Measurements from ENCODE around the gene TEX11. TPM values are rescaled to one million over a fixed set of nuclear protein-coding genes. Genes with fewer than 3 reads are reported as not detected.

The TEX11 gene
- total RNA-seq, 2 experiments from 2014 or later, result not detected

DNA sequence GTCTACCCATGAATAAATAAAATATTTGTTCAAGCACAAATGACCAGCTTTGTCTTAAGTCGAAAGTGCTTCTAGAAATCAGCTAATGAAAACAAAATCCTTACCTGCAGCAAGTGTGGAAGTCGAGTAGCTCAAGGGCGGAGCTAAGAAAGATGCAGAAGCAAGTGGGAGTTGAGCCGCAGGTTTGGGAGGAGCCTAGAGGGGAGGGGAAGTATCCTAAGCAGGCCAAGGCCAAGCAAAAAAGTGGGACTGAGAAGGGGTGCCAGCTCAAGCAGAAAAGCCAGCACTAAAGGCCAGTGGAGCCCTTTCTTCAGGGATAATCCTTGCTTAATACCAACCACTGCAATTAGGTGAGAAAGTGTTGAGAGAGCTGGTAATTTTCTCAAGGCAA, 403.1 kb downstream of the TEX11 start:
- no peaks in the 10 kb centered on the region for H3K27me3 Mint-ChIP-seq
- no peaks in the 10 kb centered on the region for H3K9me3 Mint-ChIP-seq
- intact Hi-C loops (cut with micrococcal nuclease), result loop anchor here (2.0 to 5.0 kb wide), 2 partner anchors 47 to 51 kb away; no protein-coding TSS in a partner anchor
- H3K36me3 Mint-ChIP-seq, result no peaks in the 10 kb centered on the region
- H3K4me1 Mint-ChIP-seq (ENCODE audit: low read depth), result peaks cover 37% of the 10 kb centered on the region
- H3K27ac Mint-ChIP-seq, result peak overlapping the region; percentile 69
- CTCF ChIA-PET, result interaction anchor here (0.8 to 1.2 kb wide), 4 partner anchors 49 to 159 kb away, joined by 3 to 4 read pairs (median 3); no protein-coding TSS in a partner anchor
- no peak for DNase-seq
- POLR2A ChIA-PET, result interaction anchor here (1.3 kb wide), 1 partner anchor 49 kb away, joined by 4 read pairs; no protein-coding TSS in a partner anchor
- no peak overlapping the region for H3K4me3 Mint-ChIP-seq

DNA sequence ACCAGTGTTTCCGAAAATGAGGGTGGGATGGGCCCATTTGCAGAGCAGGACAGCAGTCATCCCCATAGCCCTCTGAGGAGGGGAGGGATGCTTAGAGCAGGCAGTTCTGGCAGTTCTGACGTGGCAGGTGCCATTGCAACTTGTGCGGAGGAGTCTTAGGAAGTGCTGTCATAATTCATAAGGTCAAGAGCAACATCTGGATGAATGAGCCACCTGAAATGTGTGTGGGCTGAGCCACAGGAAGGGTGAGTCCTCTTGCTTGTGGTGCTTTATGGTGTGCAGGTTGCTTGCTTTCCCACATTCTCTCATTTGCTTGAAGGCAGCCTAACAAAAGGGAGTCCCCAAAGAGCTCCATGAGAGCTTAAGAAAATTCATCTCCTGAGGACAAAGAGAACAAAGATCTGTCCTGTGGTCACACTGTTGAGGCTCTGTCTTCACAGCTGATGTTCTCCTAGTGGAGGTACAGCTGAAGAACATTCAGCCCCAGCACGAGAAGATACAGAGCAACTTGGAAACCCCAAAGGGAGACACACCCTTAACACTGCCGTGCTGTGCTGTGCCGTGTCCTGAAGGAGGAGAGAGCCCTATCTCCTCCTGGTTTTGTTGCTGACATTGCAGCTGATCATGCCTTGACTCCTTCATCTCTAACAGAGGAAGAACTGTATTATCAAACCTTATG, 403.6 kb downstream of the TEX11 start:
- intact Hi-C loops (cut with micrococcal nuclease), result loop anchor here (2.0 to 5.0 kb wide), 2 partner anchors 47 to 50 kb away; no protein-coding TSS in a partner anchor
- no peaks in the 10 kb centered on the region for H3K36me3 Mint-ChIP-seq
- ChIA-PET POLR2A (interaction anchor here (1.3 kb wide), 1 partner anchor 48 kb away, joined by 4 read pairs; no protein-coding TSS in a partner anchor), CTCF (interaction anchor here (0.8 to 1.2 kb wide), 3 partner anchors 49 to 89 kb away, joined by 3 to 4 read pairs (median 3); no protein-coding TSS in a partner anchor)
- H3K27me3 Mint-ChIP-seq, result no peaks in the 10 kb centered on the region
- no peaks in the 10 kb centered on the region for H3K9me3 Mint-ChIP-seq
- peaks cover 37% of the 10 kb centered on the region for H3K4me1 Mint-ChIP-seq (ENCODE audit: low read depth)
- H3K27ac Mint-ChIP-seq, result peak overlapping the region; percentile 69
- peak; percentile 77 for DNase-seq
- peak overlapping the region; percentile 12 for H3K4me3 Mint-ChIP-seq

GRCh38 chrX:70500826-70501225, 407.7 kb downstream of the TEX11 start:
- Mint-ChIP-seq H3K9me3 (no peaks in the 10 kb centered on the region), H3K4me3 (no peak overlapping the region), H3K27ac (no peak overlapping the region), H3K4me1 (ENCODE audit: low read depth) (peaks cover 21% of the 10 kb centered on the region), H3K36me3 (peaks cover 3% of the 10 kb centered on the region), H3K27me3 (no peaks in the 10 kb centered on the region)
- POLR2A ChIA-PET, result no interaction called here
- CTCF ChIA-PET, result no interaction called here
- DNase-seq, result no peak
- intact Hi-C loops (cut with micrococcal nuclease), result no loop called here

DNA sequence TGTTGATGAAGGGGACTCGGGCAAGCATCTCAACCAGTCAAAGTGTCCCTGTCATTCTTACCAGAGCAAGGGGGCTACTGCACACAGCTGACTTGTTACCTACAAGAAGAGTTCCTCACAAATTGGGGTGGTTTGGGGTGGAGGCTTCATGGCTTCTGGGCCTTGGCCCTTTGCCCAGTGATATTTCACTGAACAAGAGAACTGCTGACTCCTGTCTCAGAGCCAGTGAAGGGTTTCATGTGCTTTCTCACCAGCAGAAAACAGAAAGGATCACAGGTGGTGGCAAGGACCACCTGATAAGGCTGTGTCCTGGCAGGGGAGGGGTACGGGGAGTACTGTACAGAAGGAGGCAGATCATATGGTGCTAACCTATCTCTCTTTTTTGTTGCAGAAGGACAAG, 410.4 kb downstream of the TEX11 start:
- DNase-seq, result no peak
- Mint-ChIP-seq H3K27ac (peak overlapping the region; percentile 28), H3K27me3 (no peaks in the 10 kb centered on the region), H3K4me1 (ENCODE audit: low read depth) (peaks cover 6% of the 10 kb centered on the region), H3K36me3 (peaks cover 7% of the 10 kb centered on the region), H3K4me3 (no peak overlapping the region), H3K9me3 (no peaks in the 10 kb centered on the region)
- intact Hi-C loops (cut with micrococcal nuclease), result no loop called here
- POLR2A ChIA-PET, result no interaction called here
- CTCF ChIA-PET, result no interaction called here

GRCh38 chrX:70497026-70497425, 411.5 kb downstream of the TEX11 start:
- Mint-ChIP-seq H3K27me3 (no peaks in the 10 kb centered on the region), H3K4me1 (ENCODE audit: low read depth) (peaks cover 8% of the 10 kb centered on the region), H3K4me3 (no peak overlapping the region), H3K36me3 (peaks cover 12% of the 10 kb centered on the region), H3K27ac (no peak overlapping the region), H3K9me3 (no peaks in the 10 kb centered on the region)
- POLR2A ChIA-PET, result no interaction called here
- no peak for DNase-seq
- CTCF ChIA-PET, result no interaction called here
- intact Hi-C loops (cut with micrococcal nuclease), result no loop called here

DNA sequence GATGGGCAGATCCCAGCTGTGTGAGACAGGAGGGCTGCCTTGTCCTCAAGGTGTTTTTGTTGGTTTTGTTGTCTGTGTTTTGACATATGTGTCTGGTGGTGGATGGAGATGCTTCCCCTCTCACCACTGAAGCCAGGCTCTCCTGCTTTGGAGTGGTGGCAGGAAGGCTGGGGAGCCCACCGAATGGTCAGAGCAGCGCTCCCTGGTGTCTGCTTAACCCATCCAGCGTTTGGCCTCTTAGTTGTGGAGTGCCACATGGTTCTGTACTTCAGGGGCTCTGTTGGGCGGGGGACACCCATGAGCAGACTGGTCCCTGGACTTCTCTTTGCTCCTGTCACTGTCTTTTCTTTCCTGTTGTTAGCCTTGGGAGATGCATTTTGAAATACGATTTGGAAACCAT, 412.0 kb downstream of the TEX11 start:
- Mint-ChIP-seq H3K9me3 (no peaks in the 10 kb centered on the region), H3K36me3 (peaks cover 14% of the 10 kb centered on the region), H3K27ac (no peak overlapping the region), H3K4me1 (ENCODE audit: low read depth) (peaks cover 8% of the 10 kb centered on the region), H3K4me3 (no peak overlapping the region), H3K27me3 (no peaks in the 10 kb centered on the region)
- no peak for DNase-seq
- POLR2A ChIA-PET, result no interaction called here
- intact Hi-C loops (cut with micrococcal nuclease), result no loop called here
- CTCF ChIA-PET, result interaction anchor here (0.5 kb wide), 1 partner anchor 29 kb away, joined by 3 read pairs; no protein-coding TSS in a partner anchor

DNA sequence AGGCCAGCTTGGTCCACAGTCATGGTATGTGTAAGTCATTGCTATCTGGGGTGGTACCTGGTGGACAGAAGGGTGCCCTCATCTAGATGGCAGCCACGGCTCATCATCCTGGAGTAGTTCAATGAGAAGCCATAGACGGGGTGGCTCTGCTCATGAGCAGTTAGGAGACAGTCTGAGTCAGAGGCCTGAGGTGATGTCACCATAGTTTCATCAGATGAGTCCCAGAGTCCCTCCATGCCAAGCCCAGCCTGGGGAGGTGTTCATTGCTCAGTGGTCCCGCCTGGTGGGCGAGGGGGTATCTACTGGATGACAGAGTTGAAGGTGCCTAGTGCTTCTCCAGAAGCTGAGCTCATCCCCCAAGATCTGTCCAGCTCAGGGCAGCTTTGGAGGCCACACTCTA, 414.1 kb downstream of the TEX11 start:
- H3K27ac Mint-ChIP-seq, result no peak overlapping the region
- intact Hi-C loops (cut with micrococcal nuclease), result no loop called here
- H3K27me3 Mint-ChIP-seq, result no peaks in the 10 kb centered on the region
- POLR2A ChIA-PET, result no interaction called here
- peaks cover 8% of the 10 kb centered on the region for H3K4me1 Mint-ChIP-seq (ENCODE audit: low read depth)
- peak; percentile 13 for DNase-seq
- CTCF ChIA-PET, result no interaction called here
- no peak overlapping the region for H3K4me3 Mint-ChIP-seq
- no peaks in the 10 kb centered on the region for H3K9me3 Mint-ChIP-seq
- peaks cover 20% of the 10 kb centered on the region for H3K36me3 Mint-ChIP-seq

GRCh38 chrX:70488856-70489255, 419.7 kb downstream of the TEX11 start:
- CTCF ChIA-PET, result no interaction called here
- POLR2A ChIA-PET, result no interaction called here
- H3K27me3 Mint-ChIP-seq, result no peaks in the 10 kb centered on the region
- no peak for DNase-seq
- H3K36me3 Mint-ChIP-seq, result peaks cover 14% of the 10 kb centered on the region
- H3K4me3 Mint-ChIP-seq, result no peak overlapping the region
- intact Hi-C loops (cut with micrococcal nuclease), result no loop called here
- H3K9me3 Mint-ChIP-seq, result no peaks in the 10 kb centered on the region
- no peak overlapping the region for H3K27ac Mint-ChIP-seq
- peaks cover 3% of the 10 kb centered on the region for H3K4me1 Mint-ChIP-seq (ENCODE audit: low read depth)

DNA sequence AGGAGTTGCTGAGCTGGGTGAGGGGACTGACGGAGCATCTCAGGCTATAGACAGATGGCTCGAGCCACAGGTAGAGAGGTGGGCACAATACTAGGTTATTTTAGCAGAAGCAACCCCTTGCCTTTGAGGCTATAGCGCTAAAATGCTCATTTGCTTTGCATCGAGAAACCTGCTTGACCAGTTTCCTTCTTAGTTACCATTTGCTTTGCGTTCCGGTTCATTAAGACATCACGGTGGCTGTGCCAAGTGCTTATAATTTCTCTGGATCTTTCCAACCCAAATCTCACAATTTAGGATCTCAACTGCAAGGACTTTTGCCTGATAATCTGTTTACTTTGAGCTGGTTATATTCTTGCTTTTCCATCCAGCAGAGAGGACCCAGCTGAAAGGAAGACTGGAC, 423.0 kb downstream of the TEX11 start:
- H3K27me3 Mint-ChIP-seq, result no peaks in the 10 kb centered on the region
- no peaks in the 10 kb centered on the region for H3K9me3 Mint-ChIP-seq
- H3K27ac Mint-ChIP-seq, result no peak overlapping the region
- POLR2A ChIA-PET, result no interaction called here
- no peaks in the 10 kb centered on the region for H3K4me1 Mint-ChIP-seq (ENCODE audit: low read depth)
- no peak for DNase-seq
- H3K4me3 Mint-ChIP-seq, result no peak overlapping the region
- H3K36me3 Mint-ChIP-seq, result peaks cover 6% of the 10 kb centered on the region
- intact Hi-C loops (cut with micrococcal nuclease), result no loop called here
- CTCF ChIA-PET, result no interaction called here

- Mint-ChIP-seq H3K4me1 (ENCODE audit: low read depth) (peaks cover 6% of the 10 kb centered on the region), H3K4me3 (no peak overlapping the region), H3K27ac (no peak overlapping the region), H3K36me3 (peaks cover 4% of the 10 kb centered on the region), H3K27me3 (no peaks in the 10 kb centered on the region), H3K9me3 (no peaks in the 10 kb centered on the region)
- no peak for DNase-seq
- ChIA-PET POLR2A (no interaction called here), CTCF (no interaction called here)
- intact Hi-C loops (cut with micrococcal nuclease), result no loop called here
Observed at GRCh38 chrX:70482300-70482699, 426.2 kb downstream of the TEX11 start.

GRCh38 chrX:70481471-70482270, 426.8 kb downstream of the TEX11 start:
- CTCF ChIA-PET, result interaction anchor here (0.7 kb wide), 1 partner anchor 10 kb away, joined by 3 read pairs; no protein-coding TSS in a partner anchor
- no peaks in the 10 kb centered on the region for H3K9me3 Mint-ChIP-seq
- H3K27me3 Mint-ChIP-seq, result no peaks in the 10 kb centered on the region
- intact Hi-C loops (cut with micrococcal nuclease), result no loop called here
- no peak overlapping the region for H3K4me3 Mint-ChIP-seq
- DNase-seq, result no peak
- POLR2A ChIA-PET, result no interaction called here
- peaks cover 8% of the 10 kb centered on the region for H3K4me1 Mint-ChIP-seq (ENCODE audit: low read depth)
- H3K27ac Mint-ChIP-seq, result no peak overlapping the region
- peaks cover 4% of the 10 kb centered on the region for H3K36me3 Mint-ChIP-seq

GRCh38 chrX:70480660-70481018, 427.9 kb downstream of the TEX11 start:
- Mint-ChIP-seq H3K27ac (no peak overlapping the region), H3K4me1 (ENCODE audit: low read depth) (peaks cover 14% of the 10 kb centered on the region), H3K9me3 (no peaks in the 10 kb centered on the region), H3K4me3 (no peak overlapping the region), H3K36me3 (peaks cover 4% of the 10 kb centered on the region), H3K27me3 (no peaks in the 10 kb centered on the region)
- CTCF ChIA-PET, result no interaction called here
- intact Hi-C loops (cut with micrococcal nuclease), result no loop called here
- DNase-seq, result no peak
- POLR2A ChIA-PET, result no interaction called here
